ENCODE measurements around the gene SORL1.

Gene SORL1

DNA sequence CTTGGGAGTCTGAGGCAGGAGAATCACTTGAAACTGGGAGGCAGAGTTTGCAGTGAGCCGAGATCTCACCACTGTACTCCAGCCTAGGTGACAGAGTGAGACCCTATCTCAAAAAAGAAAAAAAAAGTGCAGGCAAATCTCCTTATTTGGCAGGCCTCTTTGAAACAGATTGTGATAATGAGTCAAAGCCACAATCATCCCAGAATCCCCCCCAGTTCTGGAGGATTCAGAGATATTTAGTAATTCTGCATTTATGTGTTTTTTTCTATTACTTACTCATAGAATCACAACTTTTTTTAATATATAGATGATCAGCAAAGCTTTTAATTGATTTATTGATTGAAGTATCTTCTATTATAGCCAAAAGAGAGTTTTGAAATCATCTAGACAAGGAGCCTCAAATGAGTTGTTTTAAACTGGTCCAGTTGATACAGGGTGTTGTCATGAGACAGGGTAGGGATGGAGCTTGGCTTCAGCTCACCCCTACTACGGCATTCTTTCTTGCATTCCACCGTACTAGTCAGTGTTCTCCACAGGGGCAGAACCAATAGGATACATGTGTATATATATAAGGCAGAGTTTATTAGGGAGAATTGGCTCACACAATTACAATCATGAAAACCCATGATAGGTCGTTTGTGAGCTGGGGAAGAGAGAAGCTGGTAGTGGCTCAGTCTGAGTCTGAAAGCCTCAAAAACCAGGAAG, 39.3 kb upstream of the SORL1 start:
- no peak for DNase-seq (ENCODE audit: low read depth)
- TF ChIP-seq, protein P1, sequence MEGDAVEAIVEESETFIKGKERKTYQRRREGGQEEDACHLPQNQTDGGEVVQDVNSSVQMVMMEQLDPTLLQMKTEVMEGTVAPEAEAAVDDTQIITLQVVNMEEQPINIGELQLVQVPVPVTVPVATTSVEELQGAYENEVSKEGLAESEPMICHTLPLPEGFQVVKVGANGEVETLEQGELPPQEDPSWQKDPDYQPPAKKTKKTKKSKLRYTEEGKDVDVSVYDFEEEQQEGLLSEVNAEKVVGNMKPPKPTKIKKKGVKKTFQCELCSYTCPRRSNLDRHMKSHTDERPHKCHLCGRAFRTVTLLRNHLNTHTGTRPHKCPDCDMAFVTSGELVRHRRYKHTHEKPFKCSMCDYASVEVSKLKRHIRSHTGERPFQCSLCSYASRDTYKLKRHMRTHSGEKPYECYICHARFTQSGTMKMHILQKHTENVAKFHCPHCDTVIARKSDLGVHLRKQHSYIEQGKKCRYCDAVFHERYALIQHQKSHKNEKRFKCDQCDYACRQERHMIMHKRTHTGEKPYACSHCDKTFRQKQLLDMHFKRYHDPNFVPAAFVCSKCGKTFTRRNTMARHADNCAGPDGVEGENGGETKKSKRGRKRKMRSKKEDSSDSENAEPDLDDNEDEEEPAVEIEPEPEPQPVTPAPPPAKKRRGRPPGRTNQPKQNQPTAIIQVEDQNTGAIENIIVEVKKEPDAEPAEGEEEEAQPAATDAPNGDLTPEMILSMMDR (conservative IDR thresholded peaks at IDR 0.05; ENCODE audit: low read depth, low read length): no peak
- H3K4me3 ChIP-seq (ENCODE audit: low read length): no peak overlapping the region

DNA sequence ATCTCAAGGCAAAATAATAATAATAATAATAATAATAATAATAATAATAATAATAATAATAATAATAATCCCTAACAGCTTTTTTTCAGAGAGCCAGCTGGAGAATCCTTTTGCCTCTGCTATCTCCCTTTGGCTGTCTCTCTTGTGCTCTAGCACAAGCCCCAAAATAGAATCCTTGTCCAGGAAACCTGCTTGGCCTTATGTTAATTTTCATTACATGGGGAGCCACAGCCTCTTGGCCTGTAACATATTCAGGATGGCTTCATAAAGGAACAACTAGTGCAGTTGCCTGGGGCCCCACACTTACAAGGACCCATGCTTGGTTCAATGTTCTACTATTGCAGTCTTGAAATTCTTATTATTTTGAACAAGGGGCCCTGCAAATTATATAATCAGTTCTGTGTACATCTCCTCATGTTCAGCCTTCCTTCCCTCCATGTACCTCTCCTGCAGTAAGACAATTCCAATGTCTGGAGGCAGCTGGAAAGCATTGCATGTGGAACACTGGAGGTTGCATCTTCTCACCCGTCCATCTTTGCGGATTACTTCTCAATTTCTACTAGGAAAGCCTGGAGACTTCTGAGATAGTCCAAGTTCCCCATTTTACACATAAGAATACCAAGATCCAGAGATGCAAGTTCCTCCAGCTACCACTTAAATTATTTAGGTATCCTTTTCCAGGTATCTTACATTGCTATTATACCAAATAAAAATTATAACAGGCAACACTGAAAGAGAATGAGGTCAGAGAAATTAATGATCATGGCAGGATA, 37.8 kb upstream of the SORL1 start:
- no peak for DNase-seq (ENCODE audit: low read depth)
- TF ChIP-seq, protein P1 (conservative IDR thresholded peaks at IDR 0.05; ENCODE audit: low read depth, low read length): no peak
- H3K4me3 ChIP-seq (ENCODE audit: low read length): no peak overlapping the region

DNA sequence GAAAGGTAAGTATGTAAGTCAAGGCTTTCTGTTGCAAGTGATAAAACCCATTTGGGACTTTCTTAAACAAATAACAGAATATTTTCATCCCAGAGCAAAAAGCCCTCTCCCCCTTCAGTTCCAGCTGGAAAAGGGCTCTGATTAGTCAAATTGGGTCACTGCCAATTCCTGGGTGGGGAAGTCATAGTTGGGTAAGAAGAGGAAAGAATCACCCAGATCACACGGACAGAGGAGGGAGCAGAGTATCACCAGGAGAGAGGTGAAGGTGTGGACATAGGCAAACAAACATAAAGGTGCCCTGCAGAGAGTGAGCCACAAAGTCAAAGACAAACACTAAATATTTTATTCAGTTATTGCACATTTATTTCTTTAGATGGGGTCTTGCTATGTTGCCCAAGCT, 36.3 kb upstream of the SORL1 start:
- DNase-seq (ENCODE audit: low read depth): no peak
- H3K4me3 ChIP-seq (ENCODE audit: low read length): no peak overlapping the region
- TF ChIP-seq, protein P1 (conservative IDR thresholded peaks at IDR 0.05; ENCODE audit: low read depth, low read length): no peak

DNA sequence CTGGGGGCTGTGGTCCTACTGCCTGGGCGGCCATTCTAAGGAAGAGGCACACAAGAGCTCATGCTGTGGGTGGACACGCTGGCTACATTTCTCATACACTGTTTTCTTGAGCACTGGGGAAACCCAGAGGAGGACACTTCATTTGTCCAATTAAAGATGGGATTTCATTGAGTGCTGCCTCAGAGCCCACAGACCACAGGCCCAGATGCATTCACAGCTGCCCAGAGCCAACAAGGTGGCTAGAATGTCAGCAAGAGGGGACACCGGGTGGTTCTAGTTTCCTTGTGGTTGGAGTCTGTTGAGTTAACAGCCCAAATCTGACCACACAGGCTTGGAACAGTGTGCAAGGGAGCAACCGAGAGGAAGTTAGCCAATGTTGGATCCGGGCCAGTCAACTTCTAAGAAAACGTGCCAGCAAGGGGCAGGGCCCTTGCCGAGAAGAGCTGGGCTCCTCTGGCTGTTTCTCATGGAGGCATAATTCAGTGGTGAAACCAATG, 35.0 kb upstream of the SORL1 start:
- TF ChIP-seq, protein P1 (conservative IDR thresholded peaks at IDR 0.05; ENCODE audit: low read depth, low read length): no peak
- no peak overlapping the region for H3K4me3 ChIP-seq (ENCODE audit: low read length)
- DNase-seq (ENCODE audit: low read depth): no peak

DNA sequence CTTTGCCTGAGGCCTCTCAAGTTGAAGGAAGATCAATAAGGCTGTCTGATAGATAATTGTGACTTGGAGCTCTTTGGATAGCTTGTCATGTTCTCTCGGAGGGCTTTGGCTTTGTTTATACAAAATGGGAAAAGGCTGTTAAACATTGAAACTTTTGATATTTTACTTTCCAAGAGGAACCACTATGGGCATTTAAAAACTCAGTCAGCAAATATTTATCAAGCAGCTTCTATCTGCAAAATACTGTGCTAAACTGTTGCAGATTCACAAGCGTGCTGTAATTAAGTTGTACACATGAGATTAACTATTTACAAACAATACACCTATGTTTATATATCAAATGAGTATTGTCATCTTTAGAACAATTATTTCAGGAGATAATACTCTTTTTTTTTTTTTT, 34.5 kb upstream of the SORL1 start:
- no peak overlapping the region for H3K4me3 ChIP-seq (ENCODE audit: low read length)
- TF ChIP-seq, protein P1 (conservative IDR thresholded peaks at IDR 0.05; ENCODE audit: low read depth, low read length): no peak
- no peak for DNase-seq (ENCODE audit: low read depth)

DNA sequence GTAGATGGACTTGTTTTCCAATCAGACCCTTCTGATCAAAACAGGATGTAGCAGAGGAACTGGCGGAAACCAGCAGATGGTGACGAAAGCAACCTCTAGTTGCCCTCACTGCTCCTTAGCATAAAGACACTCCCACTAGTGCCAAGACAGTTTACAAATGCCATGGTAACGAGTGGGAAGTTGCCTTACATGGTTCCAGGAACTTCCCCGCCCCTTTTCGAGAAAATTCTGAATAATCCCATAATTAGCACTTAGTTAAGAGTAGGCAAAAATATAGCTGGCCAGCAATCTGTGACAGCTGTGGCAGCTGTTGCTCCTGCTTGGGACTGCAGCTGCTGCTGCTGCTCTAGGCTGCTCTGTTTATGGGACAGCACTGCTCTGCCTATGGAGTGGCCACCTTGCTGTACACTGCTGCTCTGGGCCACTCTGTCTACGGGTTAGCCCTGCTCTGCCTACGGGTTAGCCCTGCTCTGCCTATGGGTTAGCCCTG, 33.4 kb upstream of the SORL1 start:
- DNase-seq (ENCODE audit: low read depth): no peak
- TF ChIP-seq, protein P1 (conservative IDR thresholded peaks at IDR 0.05; ENCODE audit: low read depth, low read length): no peak

More for the DNA sequence above, 33.4 kb upstream of the SORL1 start:
- no peak overlapping the region for H3K4me3 ChIP-seq (ENCODE audit: low read length)

Data from retinal pigment epithelial cell (primary cell).